GM12878 (cell line): Measurements from ENCODE around the gene BBX. TPM values are rescaled to one million over a fixed set of nuclear protein-coding genes. Genes with fewer than 3 reads are reported as not detected.

Source experiments
- ATAC-seq: fragments of 200-7000 bp; cut with Tn5 transposase; 3 replicates; pipeline ENCODE4 v1.9.1; 2020; ENCODE audit warnings: mild to moderate bottlenecking, moderate library complexity
- BruUV-seq: library from RNA; stranded (reverse); fragments of 400-500 nt; replicated peaks from 2 replicates; lab custom pipeline; 2021; lab: Mats Ljungman, UMichigan
- CTCF ChIA-PET: fragments of 300-600 bp; sonication (Branson Sonifier 250); formaldehyde crosslinking; extraction: SDS; loops from one replicate; lab custom pipeline; 2021; ENCODE audit warnings: inconsistent platforms; lab: Yijun Ruan, JAX
- POLR2A ChIA-PET: fragments of 350-600 bp; formaldehyde crosslinking; extraction: SDS; loops from one replicate; lab custom pipeline; 2021; ENCODE audit warnings: inconsistent platforms; lab: Charles Lee
- RAD21 ChIA-PET: fragments of 300-600 bp; sonication (Branson Sonifier 250); formaldehyde crosslinking; loops from one replicate; lab custom pipeline; 2023; ENCODE audit warnings: antibody characterized with exemption; ENCODE audit not compliant: unreplicated experiment; lab: Charles Lee
- SMC1A ChIA-PET: fragments of 300-600 bp; sonication (Branson Sonifier 250); formaldehyde crosslinking; loops from one replicate; lab custom pipeline; 2023; ENCODE audit not compliant: unreplicated experiment, uncharacterized antibody; lab: Charles Lee
- DNase-seq: peaks from one replicate; pipeline ENCODE4 v3.0.0-alpha.2; 2011; ENCODE audit warnings: low read depth, low spot score
- FAIRE-seq: peaks from 3 replicates; lab custom pipeline; 2011; peaks lifted over from hg19 to GRCh38; lab: Jason Lieb, UNC
- H2AFZ ChIP-seq: 2 replicates; pipeline ENCODE4 v1.6.0; 2011; ENCODE audit warnings: low read depth, low read length, control low read depth; ENCODE audit not compliant: control insufficient read depth
- H3K27ac ChIP-seq: 2 replicates; pipeline ENCODE4 v1.5.1; 2011; ENCODE audit warnings: control low read depth; ENCODE audit not compliant: control insufficient read depth, insufficient read depth
- H3K27me3 ChIP-seq, 2 experiments: replicated peaks in 1 of 2; 2 replicates each; pipeline versions ENCODE4 v1.6.0 to v1.6.1; 2011; ENCODE audit warnings: low read length in 1 of 2; ENCODE audit not compliant: control insufficient read depth in 2 of 2, insufficient read depth in 2 of 2
- H3K36me3 ChIP-seq, 2 experiments: 2 replicates each; pipeline ENCODE4 v1.5.1; 2011; ENCODE audit warnings: low read length in 1 of 2; ENCODE audit not compliant: control insufficient read depth in 2 of 2, insufficient read depth in 2 of 2
- H3K4me1 ChIP-seq: 2 replicates; pipeline ENCODE4 v1.6.1; 2011; ENCODE audit warnings: mild to moderate bottlenecking, low read length, moderate library complexity, mixed read lengths; ENCODE audit not compliant: control insufficient read depth, insufficient read depth
- H3K4me2 ChIP-seq: 2 replicates; pipeline ENCODE4 v1.6.0; 2011; ENCODE audit warnings: control low read depth; ENCODE audit not compliant: control insufficient read depth, insufficient read depth
- H3K4me3 ChIP-seq: fragments of 200-600 bp; sonication (generic); 2 replicates; pipeline ENCODE4 v1.5.1; 2016
- H3K79me2 ChIP-seq: 2 replicates; pipeline ENCODE4 v1.6.0; 2011; ENCODE audit warnings: low read length; ENCODE audit not compliant: control insufficient read depth, insufficient read depth
- H3K9ac ChIP-seq: 2 replicates; pipeline ENCODE4 v1.8.0; 2011; ENCODE audit warnings: low read length, control low read depth, mixed read lengths; ENCODE audit not compliant: control insufficient read depth, insufficient read depth
- H3K9me3 ChIP-seq: replicated peaks from 3 replicates; pipeline ENCODE4 v1.5.1; 2011; ENCODE audit warnings: mild to moderate bottlenecking, low read length; ENCODE audit not compliant: control insufficient read depth, insufficient read depth
- H4K20me1 ChIP-seq: 2 replicates; pipeline ENCODE4 v1.6.0; 2011; ENCODE audit not compliant: control insufficient read depth, insufficient read depth
- BACH1 ChIP-seq: fragments of 450-650 bp; IDR thresholded peaks from 2 replicates; pipeline ENCODE4 v1.6.1; 2017; ENCODE audit warnings: mild to moderate bottlenecking, borderline replicate concordance
- CREB1 ChIP-seq: IDR thresholded peaks from 2 replicates; pipeline ENCODE4 v1.6.1; 2012; ENCODE audit warnings: low read depth, mild to moderate bottlenecking, inconsistent platforms
- ESRRA ChIP-seq: IDR thresholded peaks from 2 replicates; pipeline ENCODE4 v1.6.1; 2012; ENCODE audit warnings: mild to moderate bottlenecking, low read length, improper control_type of control experiment
- IKZF1 ChIP-seq: fragments of 450-650 bp; conservative IDR thresholded peaks from 2 replicates; pipeline ENCODE4 v1.6.1; 2017; ENCODE audit warnings: antibody characterized with exemption, mild to moderate bottlenecking
- NFXL1 ChIP-seq: fragments of 450-650 bp; IDR thresholded peaks from 2 replicates; pipeline ENCODE4 v1.6.1; 2017; ENCODE audit warnings: antibody characterized with exemption, mild to moderate bottlenecking, borderline replicate concordance
- PML ChIP-seq: IDR thresholded peaks from 2 replicates; pipeline ENCODE4 v1.6.1; 2012; ENCODE audit warnings: low read length, inconsistent platforms
- YBX1 ChIP-seq: fragments of 450-650 bp; IDR thresholded peaks from 2 replicates; pipeline ENCODE4 v1.6.1; 2016; ENCODE audit warnings: antibody characterized with exemption
- ZBTB11 ChIP-seq: fragments of 450-650 bp; formaldehyde crosslinking; IDR thresholded peaks from 2 replicates; pipeline ENCODE4 v1.5.0; 2022; ENCODE audit warnings: mild to moderate bottlenecking, missing genetic modification characterization
- ZNF274 ChIP-seq: IDR thresholded peaks from one replicate; pipeline ENCODE4 v1.8.0; 2011; ENCODE audit not compliant: insufficient read length, insufficient read depth
- WGBS: methylation state at CpG from one replicate; pipeline ENCODE4 v1.1.6; 2016; ENCODE audit warnings: low lambda C conversion rate; ENCODE audit not compliant: insufficient replicate concordance, insufficient coverage; ENCODE audit errors: missing lambda C conversion rate; 5-methylcytosine and 5-hydroxymethylcytosine counted together
- in situ Hi-C: fragments of 300-500 bp; cut with MboI; formaldehyde crosslinking; loops from 9 replicates; pipeline ENCODE4 v1.14.3; 2018; ENCODE audit warnings: mixed read lengths
- intact Hi-C: fragments of 100-400 bp; cut with micrococcal nuclease; formaldehyde crosslinking; loops from one replicate; pipeline ENCODE4 v1.14.2; 2022; ENCODE audit not compliant: unreplicated experiment
- polyA plus RNA-seq, 11 experiments: library from polyadenylated mRNA; depleted of rRNA in 4 of 11; unstranded in 6 of 11; stranded (reverse) in 5 of 11; fragments of >200 nt; fragmentation: Nextera tagmentation in 4 of 11; fragmentation: Illumina TruSeq in 1 of 11; extraction: Ambion mirVana in 4 of 11; extraction: Trizol in 1 of 11; gene quantifications; 1 replicate in 1 of 11; 2 replicates in 10 of 11; pipeline versions ENCODE4 v1.2.1 to v1.2.3, GENCODE V29; 2011 to 2016; ENCODE audit warnings: inconsistent platforms in 2 of 11, missing spikeins in 2 of 11, low read depth in 1 of 11
- total RNA-seq, 4 experiments: library from RNA; depleted of rRNA in 3 of 4; stranded (reverse); fragments of >200 nt in 3 of 4; fragmentation: Illumina TruSeq in 1 of 4; extraction: Trizol in 1 of 4; gene quantifications; 2 replicates each; pipeline versions ENCODE4 v1.2.1 to v1.2.3, GENCODE V29; 2013 to 2021

Gene BBX
- total and polyA plus RNA-seq, 10 of the 15 experiments (the other 5 are each of a cell fraction or from before 2014, with no cell fraction given), result 13.3 to 38.5 (median 32.0) TPM

DNA sequence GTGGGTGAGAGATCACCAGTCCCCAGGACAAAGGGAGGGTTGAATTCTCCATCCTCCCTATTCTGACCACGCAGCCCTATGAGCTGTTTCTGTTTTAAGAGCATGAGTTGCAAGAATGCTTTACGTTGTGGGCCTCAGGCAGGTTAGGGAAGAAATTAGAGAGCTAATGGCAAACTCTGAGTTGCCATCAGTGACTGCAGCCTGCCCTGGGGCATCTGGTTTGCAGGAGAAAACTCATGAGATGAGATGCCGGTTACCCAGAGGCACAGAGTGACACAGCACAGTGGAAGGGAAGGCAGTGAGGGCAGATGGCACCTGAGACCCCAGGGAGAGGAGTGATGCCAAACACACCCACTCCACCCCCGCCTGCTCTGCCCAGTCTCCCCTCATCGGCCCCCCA, 302.8 kb downstream of the BBX start:
- H3K4me2 ChIP-seq, result no peak overlapping the region
- H3K27ac ChIP-seq, result no peak overlapping the region
- no peaks in the 10 kb centered on the region; a peak in 1 of 4 replicates for H3K27me3 ChIP-seq
- ATAC-seq (no peak), FAIRE-seq (no peak), DNase-seq (no peak)
- H3K9ac ChIP-seq, result no peak overlapping the region
- CTCF ChIA-PET, result no interaction called here
- SMC1A ChIA-PET, result interaction anchor here (1.0 kb wide), 1 partner anchor 12 kb away, joined by 3 read pairs; no protein-coding TSS in a partner anchor
- H3K9me3 ChIP-seq, result no peaks in the 10 kb centered on the region; the same call in 2 of the 3 replicates
- in situ Hi-C loops (no loop called here), intact Hi-C loops (no loop called here)
- no peaks in the 10 kb centered on the region for H4K20me1 ChIP-seq
- 23% methylated on average over 5 of the region's 5 CpGs for WGBS
- no peak overlapping the region for H3K4me3 ChIP-seq
- BruUV-seq, result no TSS peak
- TF ChIP-seq PML (no peak), ZNF274 (no peak), YBX1 (no peak)
- H2AFZ ChIP-seq, result no peak overlapping the region
- H3K4me1 ChIP-seq, result no peaks in the 10 kb centered on the region
- H3K79me2 ChIP-seq, result no peaks in the 10 kb centered on the region
- H3K36me3 ChIP-seq, result no peaks in the 10 kb centered on the region
- RAD21 ChIA-PET, result no interaction called here
- POLR2A ChIA-PET, result no interaction called here

GRCh38 chr3:107826727-107827126, 304.0 kb downstream of the BBX start:
- no TSS peak for BruUV-seq
- intact Hi-C loops, result no loop called here
- in situ Hi-C loops, result no loop called here
- TF ChIP-seq CREB1 (no peak), BACH1 (no peak), IKZF1 (no peak), ZBTB11 (no peak), ESRRA (no peak), NFXL1 (no peak)
- Histone ChIP-seq H3K9me3 (no peaks in the 10 kb centered on the region; the same call in 2 of the 3 replicates), H3K27ac (no peak overlapping the region), H3K4me1 (no peaks in the 10 kb centered on the region), H3K4me2 (no peak overlapping the region), H3K27me3 (no peaks in the 10 kb centered on the region; a peak in 1 of 4 replicates), H2AFZ (no peak overlapping the region), H3K9ac (no peak overlapping the region), H3K79me2 (no peaks in the 10 kb centered on the region), H3K36me3 (no peaks in the 10 kb centered on the region), H3K4me3 (no peak overlapping the region), H4K20me1 (no peaks in the 10 kb centered on the region)
- ChIA-PET POLR2A (no interaction called here), CTCF (interaction anchor here (1.0 kb wide), 1 partner anchor 16 kb away, joined by 4 read pairs; no protein-coding TSS in a partner anchor), SMC1A (interaction anchor here (1.1 kb wide), 1 partner anchor 45 kb away, joined by 3 read pairs; no protein-coding TSS in a partner anchor), RAD21 (no interaction called here)
- ATAC-seq (no peak), FAIRE-seq (no peak), DNase-seq (no peak)
- 73% methylated on average over 9 of the region's 9 CpGs for WGBS
